Fibroblast of mammary gland (primary cell): ENCODE data around the gene KRT16.

Experiments used
- DNase-seq: peaks from one replicate; pipeline ENCODE4 v3.0.0-alpha.2; 2010; ENCODE audit warnings: low read depth
- H3K4me3 ChIP-seq: 2 replicates; pipeline ENCODE4 v1.5.1; 2011; ENCODE audit warnings: low read depth, mild to moderate bottlenecking, low read length, moderate library complexity; ENCODE audit not compliant: control insufficient read depth
- CTCF ChIP-seq: conservative IDR thresholded peaks from 2 replicates; pipeline ENCODE4 v1.5.1; 2011; ENCODE audit warnings: low read depth, low read length, inconsistent platforms; ENCODE audit not compliant: control insufficient read depth, insufficient read depth

Gene KRT16

GRCh38 chr17:41575336-41575735 lies 37.2 kb downstream of the KRT16 start:
- no peak for DNase-seq
- H3K4me3 ChIP-seq, result no peak overlapping the region

GRCh38 chr17:41571561-41572434 lies 40.8 kb downstream of the KRT16 start, which contains the start of gene KRT9:
Gene KRT9 (minus strand): TSS chr17:41572059. CDS start chr17:41571992, 67 bp downstream.
- H3K4me3 ChIP-seq, result no peak within 1 kb of the TSS
- DNase-seq, result no peak
- no peak for TF ChIP-seq CTCF

More at GRCh38 chr17:41575336-41575735, 37.2 kb downstream of the KRT16 start:
- no peak for TF ChIP-seq CTCF

GRCh38 chr17:41567317-41567716 lies 45.2 kb downstream of the KRT16 start:
- DNase-seq, result no peak
- no peak for TF ChIP-seq CTCF

GRCh38 chr17:41565338-41565737 lies 47.2 kb downstream of the KRT16 start:
- no peak for DNase-seq
- no peak for TF ChIP-seq CTCF
- H3K4me3 ChIP-seq, result no peak overlapping the region

More at GRCh38 chr17:41567317-41567716, 45.2 kb downstream of the KRT16 start:
- no peak overlapping the region for H3K4me3 ChIP-seq

GRCh38 chr17:41563607-41564170 lies 48.9 kb downstream of the KRT16 start:
- no peak overlapping the region for H3K4me3 ChIP-seq
- TF ChIP-seq CTCF, result no peak
- no peak for DNase-seq

- no peak for TF ChIP-seq CTCF
- H3K4me3 ChIP-seq, result no peak overlapping the region
- no peak for DNase-seq
These were observed 51.0 kb downstream of the KRT16 start for GRCh38 chr17:41561554-41561953.
